GM23248 (cell line): ENCODE data around the gene NHLRC4.

ENCODE experiments used
- EZH2 ChIP-seq: fragments of 200-600 bp; sonication (generic); IDR thresholded peaks from 2 replicates; pipeline ENCODE4 v1.6.1; 2018; ENCODE audit warnings: antibody characterized with exemption, mild to moderate bottlenecking; ENCODE audit not compliant: insufficient read depth, poor library complexity, severe bottlenecking
- EZH2phosphoT487 ChIP-seq: fragments of 200-600 bp; sonication (generic); IDR thresholded peaks from 2 replicates; pipeline ENCODE4 v1.6.1; 2018; ENCODE audit warnings: antibody characterized with exemption, moderate library complexity, mild to moderate bottlenecking, low read depth; ENCODE audit not compliant: insufficient read depth

DNA sequence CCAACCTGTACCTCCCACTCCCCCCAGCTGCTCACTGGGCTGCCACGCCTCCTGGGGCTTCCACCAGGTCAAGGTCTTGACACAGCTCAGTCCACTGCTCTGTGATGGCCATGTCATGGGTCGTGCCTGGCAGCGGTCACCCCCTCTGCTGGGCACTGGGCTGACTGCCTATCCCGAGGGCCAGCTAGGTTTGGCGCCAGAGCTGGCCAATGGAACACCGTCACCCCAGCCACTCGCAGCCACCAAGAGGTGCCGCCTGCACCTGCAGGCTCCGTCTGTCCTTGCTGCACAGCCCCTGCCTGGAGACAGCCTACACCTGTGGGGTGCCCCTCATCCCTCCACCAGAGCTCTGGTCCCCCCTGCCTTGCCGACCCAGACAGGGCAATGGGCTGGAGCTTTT, 18.5 kb downstream of the NHLRC4 start:
- no peak for TF ChIP-seq EZH2phosphoT487
- no peak for TF ChIP-seq EZH2
